ENCODE measurements around the gene ELOVL1. TPM values are rescaled to one million over a fixed set of nuclear protein-coding genes. Genes with fewer than 3 reads are reported as not detected.
A peak's percentile ranks its signal among the peaks of the same experiment; 100 is the strongest.

ELOVL1 gene
- total RNA-seq, 1 experiment from 2014 or later: 212 TPM

GRCh38 chr1:43358121-43358745 is 9.6 kb downstream of the ELOVL1 start:
- DNase-seq (ENCODE audit: low read depth): peak; percentile 47

- DNase-seq (ENCODE audit: low read depth): no peak
Measured at GRCh38 chr1:43357251-43357650, 10.6 kb downstream of the ELOVL1 start.

GRCh38 chr1:43354936-43355335 is 12.9 kb downstream of the ELOVL1 start:
- no peak for DNase-seq (ENCODE audit: low read depth)

- DNase-seq (ENCODE audit: low read depth): no peak
Measured at GRCh38 chr1:43354471-43354870, 13.3 kb downstream of the ELOVL1 start.

GRCh38 chr1:43352881-43353280 is 14.9 kb downstream of the ELOVL1 start:
- DNase-seq (ENCODE audit: low read depth): no peak

- DNase-seq (ENCODE audit: low read depth): no peak
Measured at GRCh38 chr1:43352351-43352705, 15.5 kb downstream of the ELOVL1 start.

- DNase-seq (ENCODE audit: low read depth): no peak
Measured at GRCh38 chr1:43351421-43352350, 16.1 kb downstream of the ELOVL1 start.

GRCh38 chr1:43350976-43351375 is 16.8 kb downstream of the ELOVL1 start:
- DNase-seq (ENCODE audit: low read depth): no peak

GRCh38 chr1:43349594-43350306 is 18.1 kb downstream of the ELOVL1 start:
- peak; percentile 32 for DNase-seq (ENCODE audit: low read depth)

- peak; percentile 79 for DNase-seq (ENCODE audit: low read depth)
Measured at GRCh38 chr1:43348809-43349593, 18.8 kb downstream of the ELOVL1 start.

GRCh38 chr1:43348343-43348808 is 19.4 kb downstream of the ELOVL1 start:
- DNase-seq (ENCODE audit: low read depth): no peak

GRCh38 chr1:43346636-43347035 is 21.2 kb downstream of the ELOVL1 start:
- DNase-seq (ENCODE audit: low read depth): no peak

GRCh38 chr1:43345120-43345519 is 22.7 kb downstream of the ELOVL1 start:
- no peak for DNase-seq (ENCODE audit: low read depth)

GRCh38 chr1:43344267-43344850 is 23.5 kb downstream of the ELOVL1 start:
- DNase-seq (ENCODE audit: low read depth): no peak

GRCh38 chr1:43340559-43340958 is 27.3 kb downstream of the ELOVL1 start:
- DNase-seq (ENCODE audit: low read depth): no peak

- no peak for DNase-seq (ENCODE audit: low read depth)
Measured at GRCh38 chr1:43339584-43340232, 28.1 kb downstream of the ELOVL1 start.

GRCh38 chr1:43338001-43338400 is 29.8 kb downstream of the ELOVL1 start:
- DNase-seq (ENCODE audit: low read depth): no peak

- DNase-seq (ENCODE audit: low read depth): no peak
Measured at GRCh38 chr1:43337588-43337987, 30.2 kb downstream of the ELOVL1 start, which contains the start of gene MPL. Gene MPL, plus strand, starts transcription at chr1:43337818. Its CDS starts 31 bp downstream, at chr1:43337849.

- no peak for DNase-seq (ENCODE audit: low read depth)
Measured at GRCh38 chr1:43334453-43335205, 33.2 kb downstream of the ELOVL1 start.

All from HT1080 (cell line).